HEK293 (cell line): ENCODE results near the gene CLCF1.
A peak's percentile ranks its signal among the peaks of the same experiment; 100 is the strongest.

Experiments used
- AEBP2 ChIP-seq: fragments of 450-650 bp; formaldehyde crosslinking; IDR thresholded peaks from 2 replicates; pipeline ENCODE4 v1.5.1; 2016; ENCODE audit warnings: missing biosample characterization, missing genetic modification characterization, borderline replicate concordance
- BCL6B ChIP-seq: fragments of 450-650 bp; formaldehyde crosslinking; IDR thresholded peaks from 2 replicates; pipeline ENCODE4 v1.5.1; 2017; ENCODE audit warnings: missing biosample characterization, missing genetic modification characterization
- FEZF1 ChIP-seq: fragments of 450-650 bp; formaldehyde crosslinking; IDR thresholded peaks from 2 replicates; pipeline ENCODE4 v1.5.1; 2016; ENCODE audit warnings: missing biosample characterization, missing genetic modification characterization
- KLF10 ChIP-seq: fragments of 450-650 bp; IDR thresholded peaks from 2 replicates; pipeline ENCODE4 v1.5.1; 2018; ENCODE audit warnings: missing biosample characterization, mild to moderate bottlenecking, missing genetic modification characterization
- KLF17 ChIP-seq: fragments of 450-650 bp; formaldehyde crosslinking; IDR thresholded peaks from 2 replicates; pipeline ENCODE4 v1.5.1; 2016; ENCODE audit warnings: missing biosample characterization, missing genetic modification characterization
- SCRT1 ChIP-seq: fragments of 450-650 bp; formaldehyde crosslinking; IDR thresholded peaks from 2 replicates; pipeline ENCODE4 v1.5.1; 2016; ENCODE audit warnings: missing biosample characterization, missing genetic modification characterization, borderline replicate concordance
- SP2 ChIP-seq: fragments of 450-650 bp; formaldehyde crosslinking; IDR thresholded peaks from 2 replicates; pipeline ENCODE4 v1.5.1; 2016; ENCODE audit warnings: missing biosample characterization, missing genetic modification characterization
- TRIM28 ChIP-seq: IDR thresholded peaks from 2 replicates; pipeline ENCODE4 v1.6.1; 2011; ENCODE audit warnings: low read length, control low read depth, borderline replicate concordance
- TSHZ1 ChIP-seq: fragments of 450-650 bp; formaldehyde crosslinking; IDR thresholded peaks from 2 replicates; pipeline ENCODE4 v1.5.1; 2016; ENCODE audit warnings: missing biosample characterization, missing genetic modification characterization, borderline replicate concordance
- WT1 ChIP-seq: fragments of 450-650 bp; formaldehyde crosslinking; IDR thresholded peaks from 2 replicates; pipeline ENCODE4 v1.5.1; 2016; ENCODE audit warnings: missing biosample characterization, missing genetic modification characterization
- YY2 ChIP-seq: fragments of 450-650 bp; formaldehyde crosslinking; IDR thresholded peaks from 2 replicates; pipeline ENCODE4 v1.5.1; 2016; ENCODE audit warnings: missing biosample characterization, missing genetic modification characterization
- ZBTB11 ChIP-seq: fragments of 450-650 bp; formaldehyde crosslinking; conservative IDR thresholded peaks from 2 replicates; pipeline ENCODE4 v1.5.1; 2016; ENCODE audit warnings: low read depth, missing biosample characterization, missing genetic modification characterization
- ZIC2 ChIP-seq: fragments of 450-650 bp; formaldehyde crosslinking; IDR thresholded peaks from 2 replicates; pipeline ENCODE4 v1.5.1; 2016; ENCODE audit warnings: missing biosample characterization, missing genetic modification characterization
- ZNF121 ChIP-seq: fragments of 450-650 bp; formaldehyde crosslinking; IDR thresholded peaks from 2 replicates; pipeline ENCODE4 v1.5.1; 2016; ENCODE audit warnings: missing biosample characterization, missing genetic modification characterization
- ZNF140 ChIP-seq: fragments of 450-650 bp; formaldehyde crosslinking; IDR thresholded peaks from 2 replicates; pipeline ENCODE4 v1.5.1; 2016; ENCODE audit warnings: missing biosample characterization, missing genetic modification characterization
- ZNF155 ChIP-seq: fragments of 450-650 bp; formaldehyde crosslinking; IDR thresholded peaks from 2 replicates; pipeline ENCODE4 v1.5.1; 2016; ENCODE audit warnings: missing biosample characterization, missing genetic modification characterization
- ZNF202 ChIP-seq: fragments of 450-650 bp; formaldehyde crosslinking; IDR thresholded peaks from 2 replicates; pipeline ENCODE4 v1.5.1; 2016; ENCODE audit warnings: missing biosample characterization, missing genetic modification characterization, borderline replicate concordance
- ZNF26 ChIP-seq: fragments of 450-650 bp; formaldehyde crosslinking; IDR thresholded peaks from 2 replicates; pipeline ENCODE4 v1.5.1; 2016; ENCODE audit warnings: missing biosample characterization, missing genetic modification characterization
- ZNF311 ChIP-seq: fragments of 450-650 bp; formaldehyde crosslinking; IDR thresholded peaks from 2 replicates; pipeline ENCODE4 v1.5.1; 2017; ENCODE audit warnings: missing biosample characterization, missing genetic modification characterization, borderline replicate concordance
- ZNF341 ChIP-seq: fragments of 450-650 bp; formaldehyde crosslinking; IDR thresholded peaks from 2 replicates; pipeline ENCODE4; 2016; ENCODE audit warnings: low read depth, missing biosample characterization, missing genetic modification characterization
- ZNF473 ChIP-seq: fragments of 450-650 bp; formaldehyde crosslinking; IDR thresholded peaks from 2 replicates; pipeline ENCODE4 v1.5.1; 2017; ENCODE audit warnings: missing biosample characterization, missing genetic modification characterization
- ZNF48 ChIP-seq: fragments of 450-650 bp; formaldehyde crosslinking; IDR thresholded peaks from 2 replicates; pipeline ENCODE4 v1.5.1; 2016; ENCODE audit warnings: missing biosample characterization, missing genetic modification characterization
- ZNF621 ChIP-seq: fragments of 450-650 bp; formaldehyde crosslinking; IDR thresholded peaks from 2 replicates; pipeline ENCODE4 v1.5.1; 2017; ENCODE audit warnings: missing biosample characterization, missing genetic modification characterization
- ZNF624 ChIP-seq: fragments of 450-650 bp; formaldehyde crosslinking; IDR thresholded peaks from 2 replicates; pipeline ENCODE4 v1.5.1; 2017; ENCODE audit warnings: missing biosample characterization, missing genetic modification characterization
- ZNF654 ChIP-seq: fragments of 450-650 bp; formaldehyde crosslinking; IDR thresholded peaks from 2 replicates; pipeline ENCODE4 v1.5.1; 2016; ENCODE audit warnings: low read depth, missing biosample characterization, missing genetic modification characterization
- ZNF747 ChIP-seq: fragments of 450-650 bp; formaldehyde crosslinking; IDR thresholded peaks from 2 replicates; pipeline ENCODE4 v1.5.1; 2016; ENCODE audit warnings: missing biosample characterization, missing genetic modification characterization
- ZNF785 ChIP-seq: fragments of 450-650 bp; formaldehyde crosslinking; IDR thresholded peaks from 2 replicates; pipeline ENCODE4 v1.5.1; 2016; ENCODE audit warnings: missing biosample characterization, missing genetic modification characterization
- ZNF843 ChIP-seq: fragments of 450-650 bp; formaldehyde crosslinking; IDR thresholded peaks from 2 replicates; pipeline ENCODE4 v1.5.1; 2016; ENCODE audit warnings: missing biosample characterization, missing genetic modification characterization

The CLCF1 gene

GRCh38 chr11:67379061-67380058, 6.0 kb upstream of the CLCF1 start (continued):
- TF ChIP-seq KLF10 (tag by site-specific recombination) (no peak), ZNF155 (tag by site-specific recombination) (no peak), ZNF785 (tag by site-specific recombination) (no peak), BCL6B (tag by site-specific recombination) (no peak), ZNF311 (tag by site-specific recombination) (no peak), ZNF26 (tag by site-specific recombination) (no peak), ZNF843 (tag by site-specific recombination) (no peak), AEBP2 (tag by site-specific recombination) (no peak), FEZF1 (tag by site-specific recombination) (no peak), ZNF121 (tag by site-specific recombination) (no peak), ZNF341 (tag by site-specific recombination) (0 out of 2 replicates have a peak, but pooled peaks have one; percentile 18), TSHZ1 (tag by site-specific recombination) (no peak), ZIC2 (tag by site-specific recombination) (no peak), SCRT1 (tag by site-specific recombination) (no peak), ZBTB11 (tag by site-specific recombination) (no peak), ZNF621 (tag by site-specific recombination) (no peak), ZNF747 (no peak), ZNF473 (no peak), ZNF624 (tag by site-specific recombination) (no peak), YY2 (tag by site-specific recombination) (no peak), ZNF140 (tag by site-specific recombination) (no peak), KLF17 (tag by site-specific recombination) (peak; percentile 86), TRIM28 (no peak), ZNF654 (tag by site-specific recombination) (no peak), ZNF48 (tag by site-specific recombination) (no peak), WT1 (peak; percentile 81), SP2 (tag by site-specific recombination) (no peak), ZNF202 (tag by site-specific recombination) (no peak)
